ENCODE data around the gene GCNT2. TPM values are rescaled to one million over a fixed set of nuclear protein-coding genes. Genes with fewer than 3 reads are reported as not detected.

GCNT2 gene
- total and polyA plus RNA-seq, 2 of the 8 experiments (the other 6 are each of a cell fraction or from before 2014, with no cell fraction given) = 19.3 to 52.5 TPM

- TF ChIP-seq RBBP5 (IDR thresholded peaks at IDR 0.05; ENCODE audit: borderline replicate concordance, low read depth, low read length) = 0 out of 2 replicates have a peak, but pooled peaks have one; percentile 66
- peak; percentile 56 for TF ChIP-seq MAX (IDR thresholded peaks at IDR 0.05)
- TF ChIP-seq SP2 (IDR thresholded peaks at IDR 0.05; ENCODE audit: low read length) = no peak
- TF ChIP-seq SIN3A (conservative IDR thresholded peaks at IDR 0.05 in 1 of 2, IDR thresholded peaks at IDR 0.05 in 1 of 2; ENCODE audit: low read depth in 1 of 2, low read length in 2 of 2) = peak; percentile 45 to 70; a peak in 2 of 4 replicates
- TF ChIP-seq RFX5 (IDR thresholded peaks at IDR 0.05; ENCODE audit: borderline replicate concordance, low read depth, low read length) = no peak
- TF ChIP-seq NANOG (IDR thresholded peaks at IDR 0.05; ENCODE audit: insufficient read depth, low read depth, low read length, poor library complexity, severe bottlenecking) = peak; percentile 39
- no peak for TF ChIP-seq CBX5 (IDR thresholded peaks at IDR 0.05; ENCODE audit: low read depth, low read length)
- TF ChIP-seq GABPA (IDR thresholded peaks at IDR 0.05; ENCODE audit: borderline replicate concordance, insufficient read depth, low read length) = no peak
- peak; percentile 60 for TF ChIP-seq TAF1 (IDR thresholded peaks at IDR 0.05; ENCODE audit: low read depth, low read length)
- peak; percentile 83 for TF ChIP-seq TEAD4 (IDR thresholded peaks at IDR 0.05; ENCODE audit: low read depth, low read length)
- no peak for TF ChIP-seq CHD2 (IDR thresholded peaks at IDR 0.05; ENCODE audit: low read length)
- TF ChIP-seq TCF12 (IDR thresholded peaks at IDR 0.05; ENCODE audit: low read depth, low read length) = 0 out of 2 replicates have a peak, but pooled peaks have one; percentile 60
- no peak for TF ChIP-seq CEBPB (IDR thresholded peaks at IDR 0.05; ENCODE audit: low read depth, low read length)
Measured at GRCh38 chr6:10558565-10558964, 37.4 kb downstream of the GCNT2 start (continued).
